ENCODE measurements around the gene CBFA2T3.

Gene CBFA2T3

GRCh38 chr16:88976366-88977017 is 515 bp downstream of the CBFA2T3 start:
- no peak for DNase-seq (ENCODE audit: low read depth in 3 of 3)

DNA sequence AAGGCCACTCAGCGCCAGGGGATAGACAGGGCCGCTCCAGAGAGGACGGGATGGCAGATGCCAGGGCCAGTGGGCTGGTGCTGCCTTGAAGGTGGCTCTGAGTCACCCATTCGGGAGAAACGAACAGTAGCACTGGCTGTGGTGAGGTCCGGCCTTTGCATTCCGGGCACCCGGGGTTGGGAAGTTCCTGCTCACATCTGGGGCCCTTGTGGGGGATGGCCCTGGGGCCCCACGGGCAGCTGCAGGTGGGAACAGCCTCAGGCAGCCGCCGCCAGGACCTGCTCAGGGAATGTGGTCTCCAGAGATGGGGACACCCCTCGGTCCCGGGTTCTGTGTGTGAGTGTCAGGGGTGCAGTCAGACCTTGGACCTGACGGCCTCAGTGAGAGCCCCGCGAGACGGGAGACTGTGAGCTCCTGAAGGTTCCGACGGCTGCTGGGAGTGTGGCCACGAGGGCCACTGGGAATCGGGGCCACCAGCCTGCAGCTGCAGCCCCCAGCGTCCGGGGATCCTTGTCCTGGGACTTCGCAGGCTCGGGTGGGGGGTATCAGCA is 1.4 kb downstream of the CBFA2T3 start:
- DNase-seq (ENCODE audit: low read depth in 3 of 3), result no peak

DNA sequence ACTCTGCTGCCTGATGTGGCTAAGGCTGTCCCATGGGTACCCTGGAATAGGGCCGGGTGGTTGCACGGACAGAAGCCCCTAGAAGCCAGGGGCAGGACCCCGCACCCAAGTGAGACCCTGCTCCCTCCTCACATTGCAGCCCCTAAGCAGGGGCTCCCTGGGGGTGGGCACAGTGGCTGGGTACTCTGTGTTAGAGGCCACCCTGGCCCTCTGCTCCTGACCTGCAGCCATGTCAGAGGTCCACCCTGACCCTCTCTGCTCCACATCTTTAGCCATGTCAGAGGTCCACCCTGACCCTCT is 2.1 kb downstream of the CBFA2T3 start:
- no peak for DNase-seq (ENCODE audit: low read depth in 3 of 3)

DNA sequence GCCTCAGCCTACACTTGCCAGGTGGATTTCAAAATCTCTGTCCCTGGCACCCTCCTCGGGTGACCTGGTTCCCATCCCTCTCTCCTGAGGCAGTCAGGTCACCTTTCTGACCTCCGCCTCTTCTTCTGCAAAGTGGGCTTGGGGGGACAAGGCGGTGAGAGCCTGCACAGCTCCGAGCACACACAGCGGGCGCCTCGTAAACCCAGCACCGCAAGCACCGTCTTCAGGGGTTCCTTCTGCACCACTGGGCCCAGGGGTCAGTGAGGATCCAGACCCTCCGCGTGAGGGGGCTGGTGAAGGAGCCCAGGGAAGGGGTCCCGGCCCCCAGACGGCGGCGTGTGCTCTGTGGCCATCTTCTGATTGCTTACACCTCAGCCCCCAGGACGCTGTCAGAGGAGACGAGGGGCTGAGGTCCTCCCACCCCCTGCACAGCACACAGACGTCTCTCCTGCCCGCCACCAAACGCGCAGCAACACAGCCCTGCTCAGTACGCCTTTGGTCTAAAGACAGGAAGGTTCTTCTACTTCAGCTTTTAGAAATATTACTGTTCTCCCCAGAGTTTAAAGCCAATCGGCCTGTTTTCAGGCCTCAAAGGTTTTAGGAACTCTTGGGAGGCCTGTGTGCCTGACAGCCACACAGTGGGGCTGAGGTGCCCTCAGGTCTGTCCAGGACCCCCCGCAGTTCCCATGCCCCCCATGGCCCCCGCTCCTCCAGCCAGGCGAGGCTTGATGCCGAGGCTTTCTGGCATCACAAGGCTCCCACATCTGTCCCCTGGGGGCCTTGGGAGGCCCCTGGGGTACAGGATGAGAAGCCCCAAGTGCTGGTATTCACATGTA is 2.7 kb downstream of the CBFA2T3 start:
- DNase-seq (ENCODE audit: low read depth in 3 of 3), result no peak

DNA sequence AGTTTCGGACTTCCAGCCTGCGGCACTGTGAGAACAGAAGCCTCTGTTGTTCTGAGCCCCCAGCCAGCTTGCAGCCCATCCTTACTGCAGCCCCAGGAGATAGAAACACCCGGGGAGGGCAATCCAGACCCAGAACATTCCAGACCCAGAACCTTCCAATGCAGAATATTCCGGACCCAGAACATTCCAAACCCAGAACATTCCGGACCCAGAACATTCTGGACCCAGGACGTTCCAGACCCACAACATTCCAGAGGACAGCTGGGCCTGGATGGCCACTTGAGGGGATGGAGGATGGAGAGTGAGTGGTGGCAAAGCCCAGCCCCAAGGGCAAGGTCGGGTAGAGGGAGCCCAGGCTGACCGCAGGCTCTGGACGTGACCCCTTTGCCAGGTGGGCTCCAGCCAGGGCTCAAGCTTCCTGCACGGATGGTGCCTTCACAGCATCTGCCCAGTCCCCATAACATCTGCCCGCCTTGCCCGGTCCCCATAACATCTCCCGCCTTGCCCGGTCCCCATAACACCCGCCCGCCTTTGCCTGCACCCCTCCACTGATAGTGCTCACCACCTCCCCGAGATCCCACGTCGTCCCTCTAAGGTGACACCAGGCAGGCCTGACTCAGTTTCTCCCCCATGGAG is 3.5 kb downstream of the CBFA2T3 start:
- no peak for DNase-seq (ENCODE audit: low read depth in 3 of 3)

DNA sequence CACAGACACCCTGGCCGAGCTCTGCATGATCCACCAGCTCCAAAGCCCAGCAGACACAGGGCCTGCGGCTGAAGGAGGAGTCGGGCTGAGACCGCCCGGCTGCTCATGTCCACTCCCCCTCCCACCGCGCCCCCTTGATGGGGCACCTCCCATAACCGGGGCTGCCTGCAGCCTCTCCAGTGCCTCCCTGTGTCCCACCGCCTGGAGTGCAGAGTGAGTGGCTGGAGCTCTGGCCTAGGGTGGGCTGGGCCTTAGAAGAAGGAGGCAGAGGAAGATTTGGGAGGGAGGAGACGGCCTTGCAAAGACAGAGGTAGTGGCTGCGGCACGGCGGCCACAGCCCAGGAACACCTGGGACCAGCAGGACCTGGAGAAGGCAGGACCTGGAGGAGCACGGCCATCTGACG is 4.0 kb downstream of the CBFA2T3 start:
- no peak for DNase-seq (ENCODE audit: low read depth in 3 of 3)

- no peak for DNase-seq (ENCODE audit: low read depth in 3 of 3)
These were observed 4.7 kb downstream of the CBFA2T3 start for GRCh38 chr16:88972349-88972748.

DNA sequence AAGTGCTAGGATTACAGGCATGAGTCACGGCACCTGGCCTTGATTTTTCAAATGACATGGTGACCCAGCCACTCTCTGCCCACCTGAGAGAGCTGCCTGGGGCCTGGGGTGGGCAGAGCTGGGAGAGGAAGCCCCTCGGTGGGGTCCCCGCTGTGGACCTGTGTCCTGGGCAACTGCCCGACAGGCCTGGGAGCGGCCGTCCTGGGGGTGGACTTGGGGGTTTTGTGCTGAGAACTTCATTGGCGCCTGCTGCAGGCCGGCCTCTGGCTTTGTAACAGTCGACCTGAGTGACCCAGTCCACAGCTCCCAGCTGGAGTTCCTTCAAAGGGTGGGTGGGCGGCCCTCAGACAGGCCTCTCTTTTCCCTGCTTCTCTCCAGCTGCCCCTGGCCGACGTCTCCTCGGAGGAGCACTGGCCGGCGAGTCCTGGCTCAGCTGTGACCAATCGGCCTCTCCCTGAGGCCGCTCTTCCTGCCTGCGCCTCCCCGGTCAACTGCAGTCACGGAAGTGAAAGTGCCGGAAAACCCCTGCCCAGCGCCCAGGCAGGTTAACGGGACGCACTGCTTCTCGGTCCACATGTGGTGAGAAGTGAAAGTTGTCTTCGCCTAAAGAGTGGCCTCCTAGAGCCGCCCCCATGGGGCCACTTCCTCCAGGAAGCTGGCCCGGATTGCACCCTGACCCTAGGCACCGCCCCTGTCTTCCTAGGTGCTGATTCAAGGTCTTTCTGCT is 5.5 kb downstream of the CBFA2T3 start:
- no peak for DNase-seq (ENCODE audit: low read depth in 3 of 3)

DNA sequence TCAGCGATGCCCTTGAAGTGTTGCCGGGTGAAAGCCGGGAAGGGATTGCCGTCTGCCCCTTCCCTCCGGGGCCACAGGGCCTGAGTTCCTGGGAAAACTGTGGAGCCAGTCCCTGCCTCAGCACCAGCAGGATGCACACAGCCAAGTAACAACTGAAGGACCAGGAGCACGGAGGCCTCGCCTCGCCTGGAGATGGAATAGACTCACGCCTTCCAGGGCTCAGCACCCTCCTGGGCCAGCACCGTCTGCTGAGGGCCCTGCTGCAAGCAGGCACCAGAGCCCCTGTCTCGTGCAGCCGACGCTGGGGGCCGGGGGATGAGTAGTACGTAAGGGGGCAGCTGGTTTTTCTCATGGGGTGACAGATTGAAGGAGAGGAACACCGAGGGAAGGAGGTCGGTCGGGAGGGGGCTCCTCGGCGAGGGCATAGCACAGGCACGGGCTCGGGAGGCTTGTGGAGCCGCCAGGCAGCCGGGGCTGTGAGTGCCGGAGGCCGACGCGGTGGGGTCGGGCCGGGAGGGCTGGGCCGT is 6.4 kb downstream of the CBFA2T3 start:
- DNase-seq (ENCODE audit: low read depth in 3 of 3), result no peak

DNA sequence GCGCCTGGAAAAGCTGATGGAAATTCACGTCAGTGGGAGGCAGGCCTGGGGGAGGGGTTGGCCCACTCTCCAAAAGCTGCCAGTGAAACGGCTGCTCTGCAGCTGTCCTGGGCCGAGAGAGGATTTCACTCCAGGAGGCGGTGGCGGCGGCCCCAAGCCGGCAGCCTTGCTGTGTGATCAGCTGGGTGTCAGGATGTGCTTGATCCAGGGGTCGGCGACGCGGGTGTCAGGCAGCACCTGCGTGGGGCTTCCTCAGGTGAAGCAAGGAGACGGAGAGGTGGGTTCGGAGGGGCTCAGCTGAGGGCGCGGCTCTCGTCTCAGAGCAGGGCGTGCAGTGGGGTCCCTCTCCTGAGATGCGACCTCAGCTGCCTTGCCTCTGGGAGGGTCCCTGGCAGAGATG is 7.0 kb downstream of the CBFA2T3 start:
- no peak for DNase-seq (ENCODE audit: low read depth in 3 of 3)

DNA sequence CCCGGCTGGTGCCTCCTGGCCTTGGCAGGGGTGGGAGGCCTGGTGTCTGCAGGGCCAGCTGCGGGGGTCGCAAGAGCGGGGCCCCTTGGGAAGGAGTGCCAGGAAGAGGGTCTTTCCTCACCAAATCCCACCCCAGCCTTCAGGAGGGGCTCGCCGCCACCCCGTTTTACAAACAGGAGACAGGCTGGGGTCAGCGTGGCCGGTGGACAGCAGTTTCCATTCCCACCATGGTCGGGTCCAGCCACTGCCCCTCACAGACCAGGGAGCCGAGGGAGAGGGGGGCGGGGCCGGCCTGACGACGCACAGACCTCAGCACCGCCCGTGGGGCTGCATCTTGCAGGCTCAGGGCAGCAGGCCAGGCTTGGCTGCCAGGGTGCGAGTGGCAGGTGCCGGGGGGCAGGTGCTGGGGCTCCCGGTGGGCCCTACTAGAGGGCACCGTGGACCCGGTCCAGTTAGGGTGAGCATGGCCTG is 7.6 kb downstream of the CBFA2T3 start:
- DNase-seq (ENCODE audit: low read depth in 3 of 3), result no peak

DNA sequence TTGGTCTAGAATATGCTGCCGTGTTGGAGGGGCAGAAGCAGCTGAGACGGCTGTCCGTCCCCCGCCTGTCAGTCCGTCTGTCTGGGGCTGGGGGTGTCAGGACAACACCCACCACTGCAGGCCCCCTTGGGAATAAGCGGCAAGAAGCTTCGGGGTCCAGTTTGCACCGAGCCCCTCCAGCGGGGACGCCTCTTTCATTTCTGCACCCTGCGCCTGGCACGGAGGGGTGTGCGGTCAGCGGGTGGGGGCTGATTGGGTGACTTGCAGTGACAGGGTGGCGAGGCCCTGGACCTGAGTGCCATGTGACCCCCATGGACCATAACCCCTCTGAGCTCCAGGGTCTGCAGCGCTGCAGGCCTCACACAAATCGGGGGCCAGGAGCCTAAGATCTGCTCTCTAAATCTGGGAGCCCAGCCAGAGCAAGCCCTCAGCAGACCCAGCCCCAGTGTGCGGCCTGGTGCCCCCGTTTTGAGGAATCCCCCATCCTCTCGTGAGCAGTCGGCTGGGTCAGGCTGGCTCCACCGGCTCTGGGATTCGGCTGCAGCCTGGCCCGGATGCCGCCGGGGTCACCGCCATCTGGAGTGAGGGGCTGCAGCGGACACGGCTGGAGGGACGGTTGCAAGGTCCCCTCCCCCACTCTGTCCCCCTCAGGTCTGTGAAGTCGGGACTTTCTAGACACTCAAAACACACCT is 8.3 kb downstream of the CBFA2T3 start:
- no peak for DNase-seq (ENCODE audit: low read depth in 3 of 3)

GRCh38 chr16:88967830-88968588 is 9.0 kb downstream of the CBFA2T3 start:
- DNase-seq (ENCODE audit: low read depth in 3 of 3), result no peak

DNA sequence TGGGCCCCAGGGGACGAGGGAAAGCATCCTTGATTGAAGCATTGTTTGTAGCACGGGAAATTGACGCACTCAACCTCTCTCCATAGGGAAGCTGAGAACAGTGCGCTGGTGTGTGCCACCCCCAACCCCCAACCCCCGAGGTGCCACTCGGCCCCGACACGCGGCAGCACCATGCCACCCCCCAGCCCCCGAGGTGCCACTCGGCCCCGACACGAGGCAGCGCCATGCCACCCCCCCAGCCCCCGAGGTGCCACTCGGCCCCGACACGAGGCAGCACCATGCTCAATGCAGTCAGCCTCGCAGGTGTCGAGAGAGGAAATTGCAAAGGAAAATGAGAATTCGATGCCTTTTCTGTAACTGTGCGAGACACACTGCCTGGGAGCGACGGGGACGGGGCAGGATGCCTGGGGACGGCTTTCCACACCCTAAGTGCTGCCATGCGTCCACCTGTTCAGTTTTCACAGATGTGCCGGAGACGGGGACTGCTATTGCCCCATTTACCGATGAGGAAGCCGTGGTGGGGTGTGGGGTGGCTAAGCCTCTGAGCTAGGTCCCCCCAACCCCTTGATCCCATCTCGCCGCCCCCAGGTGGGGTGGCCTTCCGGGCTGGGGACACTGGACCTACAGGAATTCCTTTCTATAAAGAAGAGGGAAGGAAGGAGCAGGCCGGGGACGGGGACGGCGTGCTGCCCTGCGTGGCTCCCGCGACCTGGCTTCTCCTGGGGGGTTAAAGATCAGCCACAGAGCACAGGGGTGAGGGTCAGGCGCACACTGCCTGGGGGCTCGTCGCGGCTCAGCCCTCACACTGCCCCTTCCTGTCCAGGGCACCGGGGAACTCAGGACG is 9.8 kb downstream of the CBFA2T3 start:
- no peak for DNase-seq (ENCODE audit: low read depth in 3 of 3)

- no peak for DNase-seq (ENCODE audit: low read depth in 3 of 3)
These were observed 11.1 kb downstream of the CBFA2T3 start for GRCh38 chr16:88965826-88966480.

GRCh38 chr16:88965411-88965810 is 11.6 kb downstream of the CBFA2T3 start:
- no peak for DNase-seq (ENCODE audit: low read depth in 3 of 3)

DNA sequence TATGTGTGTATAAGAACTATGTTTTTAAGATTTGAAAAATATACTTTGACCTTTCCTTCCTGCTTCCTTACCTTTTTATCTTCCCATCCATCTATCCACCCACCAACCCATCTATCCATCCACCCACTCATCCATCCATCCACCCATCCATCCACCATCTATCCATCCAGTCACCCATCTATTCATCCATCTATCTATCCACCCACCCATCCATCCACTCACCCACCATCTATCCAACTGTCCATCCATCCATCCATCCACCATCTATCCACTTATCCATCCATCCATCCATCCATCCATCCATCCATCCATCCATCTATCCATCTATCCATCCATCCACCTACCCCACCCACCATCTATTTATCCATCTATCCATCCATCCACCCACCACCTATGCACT is 12.4 kb downstream of the CBFA2T3 start:
- DNase-seq (ENCODE audit: low read depth in 3 of 3), result no peak

DNA sequence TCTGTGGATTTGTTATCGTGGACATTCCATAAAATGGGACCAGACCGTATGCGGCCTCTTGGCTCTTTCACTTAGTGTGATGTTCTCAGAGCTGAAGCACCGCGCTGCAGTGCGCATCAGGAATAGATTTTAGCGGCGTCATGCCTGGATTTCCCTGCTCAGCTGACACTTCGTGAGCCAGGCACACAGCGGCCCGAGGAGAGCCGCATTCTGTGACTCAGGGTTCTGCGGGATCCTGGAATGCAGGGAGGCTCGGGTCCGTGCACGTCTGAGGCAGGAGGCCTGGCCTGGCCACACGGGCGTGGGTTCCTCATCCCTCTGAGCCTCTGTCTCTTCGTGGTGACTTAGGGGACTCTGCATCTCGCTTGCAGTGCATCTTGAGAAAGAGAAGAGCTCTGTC is 13.4 kb downstream of the CBFA2T3 start:
- no peak for DNase-seq (ENCODE audit: low read depth in 3 of 3)
